Type B pancreatic cell (in vitro differentiated cells): ENCODE results near the gene FMN1. TPM values are rescaled to one million over a fixed set of nuclear protein-coding genes. Genes with fewer than 3 reads are reported as not detected.

Experiments used
- DNase-seq: peaks from one replicate; pipeline ENCODE4 v3.0.0; 2021; ENCODE audit warnings: mixed read lengths; ENCODE audit not compliant: unreplicated experiment; ENCODE audit errors: extremely low spot score
- H3K27ac Mint-ChIP-seq: 2 replicates; pipeline ENCODE4 v1.8.0; 2021; ENCODE audit warnings: mild to moderate bottlenecking, mixed read lengths
- H3K27me3 Mint-ChIP-seq: 2 replicates; pipeline ENCODE4 v1.8.0; 2021; ENCODE audit warnings: mixed read lengths
- H3K36me3 Mint-ChIP-seq: 2 replicates; pipeline ENCODE4 v1.8.0; 2021; ENCODE audit warnings: mixed read lengths
- H3K4me1 Mint-ChIP-seq: one replicate; pipeline ENCODE4 v1.8.0; 2021; ENCODE audit warnings: mixed read lengths; ENCODE audit not compliant: unreplicated experiment
- H3K4me3 Mint-ChIP-seq: 2 replicates; pipeline ENCODE4 v1.8.0; 2021; ENCODE audit warnings: mild to moderate bottlenecking, mixed read lengths
- H3K9me3 Mint-ChIP-seq: 2 replicates; pipeline ENCODE4 v1.8.0; 2021; ENCODE audit warnings: mixed read lengths
- CTCF ChIP-seq: fragments of 200-600 bp; sonication (generic); conservative IDR thresholded peaks from 2 replicates; pipeline ENCODE4 v1.5.0; 2021; ENCODE audit warnings: antibody characterized with exemption, mild to moderate bottlenecking
- total RNA-seq: library from RNA; stranded (reverse); gene quantifications from 2 replicates; pipeline ENCODE4 v1.2.1, GENCODE V29; 2021; ENCODE audit warnings: low replicate concordance

The FMN1 gene
- total RNA-seq, 1 donor from 2014 or later: 22.1 TPM

GRCh38 chr15:33001926-33002325 lies 192.6 kb downstream of the FMN1 start:
- no peak for TF ChIP-seq CTCF
- Mint-ChIP-seq H3K4me1 (no peaks in the 10 kb centered on the region), H3K9me3 (no peaks in the 10 kb centered on the region), H3K4me3 (no peak overlapping the region), H3K27ac (no peak overlapping the region), H3K36me3 (no peaks in the 10 kb centered on the region), H3K27me3 (no peaks in the 10 kb centered on the region)
- no peak for DNase-seq

- Mint-ChIP-seq H3K36me3 (no peaks in the 10 kb centered on the region), H3K4me3 (no peak overlapping the region), H3K27me3 (no peaks in the 10 kb centered on the region), H3K27ac (no peak overlapping the region), H3K9me3 (no peaks in the 10 kb centered on the region), H3K4me1 (peaks cover 3% of the 10 kb centered on the region)
- DNase-seq: no peak
- TF ChIP-seq CTCF: no peak
These were observed 195.4 kb downstream of the FMN1 start for GRCh38 chr15:32998979-32999672.

DNA sequence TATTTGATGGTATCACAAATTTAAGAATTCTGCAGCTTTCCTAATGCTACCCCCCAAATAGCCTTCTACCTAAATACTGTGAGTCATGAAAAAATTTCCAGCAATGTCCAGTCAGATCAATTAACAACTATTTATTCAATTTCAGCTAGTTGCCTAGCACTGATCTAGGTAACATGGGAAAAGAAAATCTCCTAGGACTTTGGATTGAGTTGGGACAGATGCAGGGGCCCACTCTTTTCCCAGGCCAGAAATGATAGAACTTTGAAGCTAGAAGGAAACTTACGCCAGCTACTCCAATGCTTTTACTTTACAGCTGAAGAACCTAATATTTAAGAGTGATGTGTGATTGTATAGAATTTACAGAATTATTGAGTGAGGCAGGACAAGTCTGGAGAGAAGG lies 196.3 kb downstream of the FMN1 start:
- no peaks in the 10 kb centered on the region for H3K27me3 Mint-ChIP-seq

DNA sequence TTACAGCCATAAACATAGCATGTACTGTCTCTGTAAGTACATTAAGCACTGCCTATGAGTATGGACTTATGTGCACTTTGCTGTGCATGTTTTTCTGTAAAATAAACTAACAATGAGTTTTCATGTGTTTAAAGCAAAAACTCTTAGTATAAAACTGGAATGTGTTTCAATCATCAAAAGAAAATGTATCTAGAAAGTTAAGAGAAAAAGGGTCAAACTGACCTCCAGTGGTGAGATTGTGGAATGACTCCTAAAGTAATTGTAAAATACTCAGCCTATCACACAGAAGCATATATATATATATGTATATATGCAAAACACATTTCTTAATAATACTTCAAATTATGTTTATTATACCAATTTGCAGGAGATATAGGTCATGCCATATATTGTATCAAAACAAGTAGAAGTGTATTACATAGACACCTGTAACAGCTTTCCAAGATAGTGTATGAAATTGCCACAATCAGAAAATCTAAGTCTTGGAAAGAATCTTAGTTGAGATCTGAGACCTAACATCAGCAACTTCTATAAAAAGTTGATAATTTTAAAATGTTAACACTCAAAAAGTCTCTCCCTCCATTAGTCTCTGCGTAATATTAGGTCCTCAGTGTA lies 199.6 kb downstream of the FMN1 start:
- H3K4me3 Mint-ChIP-seq: no peak overlapping the region
- DNase-seq: no peak
- TF ChIP-seq CTCF: peak; percentile 84

More for the DNA sequence above, 196.3 kb downstream of the FMN1 start:
- Mint-ChIP-seq H3K27ac (no peak overlapping the region), H3K9me3 (no peaks in the 10 kb centered on the region), H3K4me3 (no peak overlapping the region), H3K36me3 (no peaks in the 10 kb centered on the region), H3K4me1 (peaks cover 7% of the 10 kb centered on the region)
- no peak for TF ChIP-seq CTCF
- no peak for DNase-seq

GRCh38 chr15:32993285-32993684 lies 201.2 kb downstream of the FMN1 start:
- Mint-ChIP-seq H3K9me3 (no peaks in the 10 kb centered on the region), H3K27me3 (no peaks in the 10 kb centered on the region), H3K4me3 (no peak overlapping the region), H3K4me1 (peaks cover 21% of the 10 kb centered on the region), H3K27ac (no peak overlapping the region), H3K36me3 (no peaks in the 10 kb centered on the region)
- no peak for DNase-seq
- peak; percentile 62 for TF ChIP-seq CTCF

More for the DNA sequence above, 199.6 kb downstream of the FMN1 start:
- peaks cover 21% of the 10 kb centered on the region for H3K4me1 Mint-ChIP-seq
- H3K9me3 Mint-ChIP-seq: no peaks in the 10 kb centered on the region
- no peaks in the 10 kb centered on the region for H3K36me3 Mint-ChIP-seq
- H3K27me3 Mint-ChIP-seq: no peaks in the 10 kb centered on the region
- no peak overlapping the region for H3K27ac Mint-ChIP-seq
